GM04503 (cell line): ENCODE results near the gene CCDC107.
"Not testable (repeated sequence)": the region's sequence is repeated elsewhere in the genome, so short reads cannot be mapped to it uniquely, and the experiment has no call there.

Experiments used
- DNase-seq: peaks from one replicate; pipeline ENCODE4 v3.0.0-alpha.2; 2012; ENCODE audit warnings: low read depth

Gene CCDC107

GRCh38 chr9:35637427-35637955, 20.6 kb upstream of the CCDC107 start:
- not testable (repeated sequence) for DNase-seq

DNA sequence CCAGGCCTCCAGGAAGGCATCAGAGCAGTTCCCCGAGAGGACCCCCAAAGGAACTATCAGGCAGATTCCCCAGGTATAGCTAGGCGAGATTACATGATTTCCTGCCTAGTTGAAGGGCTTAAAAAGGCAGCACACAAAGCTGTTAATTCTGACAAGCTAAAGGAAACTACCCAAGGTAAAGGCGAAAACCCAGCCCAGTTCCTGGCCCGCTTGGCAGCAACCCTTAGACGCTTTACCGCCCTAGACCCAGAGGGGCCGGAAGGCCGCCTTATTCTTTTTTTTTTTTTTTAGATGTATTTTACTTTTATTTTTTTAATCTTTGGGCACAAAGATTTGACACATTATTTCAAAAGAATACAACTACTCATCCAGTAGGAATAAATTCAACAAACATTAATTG, 19.3 kb upstream of the CCDC107 start:
- not testable (repeated sequence) for DNase-seq

DNA sequence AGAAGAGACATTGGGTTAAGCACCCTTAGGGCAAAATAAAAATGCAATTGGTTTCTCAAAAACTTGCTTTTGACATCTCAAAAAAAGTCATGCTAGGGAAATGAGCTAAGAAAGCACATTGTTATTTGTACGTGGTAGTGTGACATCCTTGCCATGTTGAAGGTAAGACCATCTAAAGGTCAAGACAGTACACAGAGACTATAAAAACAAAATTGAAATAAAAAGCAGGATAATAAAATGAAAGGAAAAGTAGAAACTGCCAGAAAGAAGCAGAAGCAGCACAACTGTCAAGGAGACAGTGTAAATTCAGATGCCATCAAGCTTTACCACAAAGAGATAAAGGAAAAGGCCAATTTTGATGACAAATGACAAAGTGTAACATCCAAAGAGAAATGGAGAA, 18.9 kb upstream of the CCDC107 start:
- not testable (repeated sequence) for DNase-seq

DNA sequence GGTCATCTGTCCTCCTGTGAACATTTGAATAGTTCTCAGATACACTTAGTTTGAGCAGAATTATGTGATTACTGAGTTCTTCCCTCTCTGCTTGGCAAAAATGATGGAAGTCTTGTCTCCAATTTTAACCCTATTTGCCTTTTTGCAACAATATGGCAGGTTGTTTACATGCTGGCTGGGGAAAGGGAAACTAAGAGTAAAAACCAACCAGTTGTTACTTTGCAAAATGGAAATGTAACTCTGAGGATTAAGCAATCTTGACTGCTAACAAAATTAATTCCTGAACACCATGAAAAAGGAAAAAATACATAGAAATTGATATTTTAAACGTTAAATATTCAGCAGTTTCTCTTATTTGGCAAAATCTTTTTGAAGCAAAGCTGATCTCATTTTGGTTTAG, 18.5 kb upstream of the CCDC107 start:
- no peak for DNase-seq

DNA sequence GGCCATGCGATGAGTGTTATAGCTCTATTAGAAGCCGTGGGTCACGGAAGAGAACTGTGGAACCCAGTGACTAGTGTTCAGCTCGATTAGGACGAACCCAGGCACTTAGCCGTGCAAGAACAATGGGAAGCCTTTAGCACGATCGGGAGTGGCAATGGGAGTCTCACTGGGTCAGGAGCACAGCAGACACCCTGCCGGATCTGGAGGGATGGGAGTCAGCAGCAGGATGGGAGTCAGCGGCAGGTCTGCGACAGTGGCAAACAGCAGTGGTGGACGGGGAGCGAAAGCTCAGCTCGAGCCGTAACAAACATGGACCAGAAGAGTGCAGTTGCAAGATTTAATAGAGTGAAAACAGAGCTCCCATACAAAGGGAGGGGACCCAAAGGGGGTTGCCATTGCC, 17.7 kb upstream of the CCDC107 start:
- not testable (repeated sequence) for DNase-seq

DNA sequence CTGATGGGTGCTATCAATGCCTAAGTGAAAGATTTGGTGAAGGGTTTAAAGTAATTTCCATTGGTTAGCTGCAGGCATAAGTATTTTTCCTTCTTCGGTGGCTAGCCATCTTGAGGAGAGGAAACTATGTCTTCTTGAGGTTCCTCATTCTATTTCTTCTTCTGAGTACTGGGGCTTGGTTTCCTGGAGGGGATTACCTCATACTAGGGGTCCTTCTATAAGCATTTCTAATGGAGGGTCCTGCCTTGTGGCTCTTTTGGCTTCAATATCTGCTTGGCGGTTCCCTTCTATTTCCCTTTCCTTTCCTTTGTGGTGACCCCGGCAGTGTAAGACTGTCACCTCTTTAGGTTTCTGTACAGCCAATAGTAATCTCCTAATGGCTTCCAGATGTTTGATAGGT, 16.6 kb upstream of the CCDC107 start:
- DNase-seq: not testable (repeated sequence)

- DNase-seq: no peak
Measured at GRCh38 chr9:35643046-35643445, 15.0 kb upstream of the CCDC107 start.

DNA sequence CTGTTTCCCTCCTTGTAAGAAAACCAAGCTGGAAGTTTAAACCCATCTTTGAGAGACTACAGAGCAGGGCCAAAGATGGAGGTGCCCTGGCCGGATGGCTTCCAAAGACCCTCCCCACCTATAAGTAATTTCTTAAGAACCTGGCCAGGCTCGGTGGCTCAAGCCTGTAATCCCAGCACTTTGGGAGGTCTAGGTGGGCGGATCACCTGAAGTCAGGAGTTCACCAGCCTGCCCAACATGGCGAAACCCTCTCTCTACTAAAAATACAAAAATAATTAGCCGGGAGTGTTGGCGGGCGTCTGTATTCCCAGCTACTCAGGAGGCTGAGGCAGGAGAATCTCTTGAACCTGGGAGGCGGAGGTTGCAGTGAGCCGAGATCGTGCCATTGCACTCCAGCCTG, 12.4 kb upstream of the CCDC107 start:
- DNase-seq: not testable (repeated sequence)

- no peak for DNase-seq
Measured at GRCh38 chr9:35646153-35646532, 11.9 kb upstream of the CCDC107 start.

- no peak for DNase-seq
Measured at GRCh38 chr9:35646533-35647265, 11.4 kb upstream of the CCDC107 start.

- no peak for DNase-seq
Measured at GRCh38 chr9:35649431-35650340, 8.4 kb upstream of the CCDC107 start.

- DNase-seq: no peak
Measured at GRCh38 chr9:35650341-35651158, 7.5 kb upstream of the CCDC107 start, which contains the start of gene SIT1. Gene SIT1 (minus strand): TSS chr9:35650931. CDS start chr9:35650853, 78 bp downstream.

GRCh38 chr9:35651956-35652828, 5.9 kb upstream of the CCDC107 start:
- no peak for DNase-seq

GRCh38 chr9:35652829-35653209, 5.3 kb upstream of the CCDC107 start:
- no peak for DNase-seq

DNA sequence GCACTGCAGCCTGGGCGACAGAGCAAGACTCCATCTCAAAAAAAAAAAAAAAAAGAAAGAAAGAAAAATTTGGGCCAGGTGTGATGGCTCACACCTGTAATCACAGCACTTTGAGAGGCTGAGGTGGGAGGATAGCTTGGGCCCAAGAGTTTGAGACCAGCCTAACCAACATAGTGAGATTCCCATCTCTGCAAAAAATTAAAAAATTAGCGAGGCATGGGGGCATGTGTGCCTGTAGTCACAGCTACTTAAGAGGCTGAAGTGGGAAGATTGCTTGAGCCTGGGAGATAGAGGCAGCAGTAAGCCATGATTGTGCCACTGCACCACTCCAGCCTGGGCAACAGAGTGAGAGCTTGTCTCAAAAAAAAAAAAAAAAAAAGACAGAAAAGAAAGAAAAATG, 4.5 kb upstream of the CCDC107 start:
- no peak for DNase-seq

DNA sequence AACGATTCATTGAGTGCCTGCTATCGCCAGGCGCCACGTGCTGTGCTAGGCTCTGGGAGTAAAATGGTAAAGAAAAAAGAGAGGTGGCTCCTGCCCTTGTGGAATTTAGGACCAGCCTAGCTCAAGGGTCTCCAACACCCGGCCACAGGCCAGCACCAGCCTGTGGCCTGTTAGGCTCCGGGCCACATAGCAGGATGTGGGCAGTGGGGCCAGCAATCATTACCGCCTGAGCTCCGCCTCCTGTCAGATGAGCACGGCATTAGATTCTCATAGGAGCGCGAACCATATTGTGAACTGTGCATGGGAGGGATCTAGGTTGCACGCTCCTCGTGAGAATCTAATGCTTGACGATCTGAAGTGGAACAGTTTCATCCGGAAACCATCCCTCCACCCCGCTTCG, 1.7 kb upstream of the CCDC107 start:
- DNase-seq: no peak

- no peak for DNase-seq
Measured at GRCh38 chr9:35656831-35657545, 1.1 kb upstream of the CCDC107 start.

DNA sequence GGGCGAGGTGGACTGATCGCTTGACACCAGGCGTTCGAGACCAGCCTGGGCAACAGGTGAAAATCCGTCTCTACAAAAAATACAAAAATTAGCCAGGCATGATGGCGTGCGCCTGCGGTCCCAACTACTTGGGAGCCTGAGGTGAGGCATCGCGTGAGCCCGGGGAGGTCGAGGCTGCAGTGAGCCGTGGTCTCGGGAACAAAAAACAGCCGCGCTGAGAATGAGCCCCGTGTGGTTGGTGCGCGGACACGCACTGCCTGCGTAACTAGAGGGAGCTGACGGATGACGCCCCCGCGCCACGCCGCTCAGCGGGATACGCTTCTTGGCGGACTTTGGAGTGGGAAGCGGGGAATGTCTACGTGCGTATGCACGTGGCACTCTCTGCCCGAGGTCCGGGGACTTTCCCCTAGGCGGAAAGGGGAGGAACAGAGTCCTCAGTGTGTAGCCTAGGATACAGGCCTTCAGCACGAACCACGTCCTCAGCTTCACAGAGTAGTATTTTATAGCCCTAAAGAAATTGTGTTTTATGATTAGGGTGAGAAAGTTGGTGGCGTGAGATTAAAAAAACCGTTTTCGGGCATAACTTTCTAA, 451 bp upstream of the CCDC107 start, which contains the start of gene RMRP:
Gene RMRP (minus strand): TSS at position 474 of the 591 bp plus-strand sequence.
- peak; percentile 96 for DNase-seq

DNA sequence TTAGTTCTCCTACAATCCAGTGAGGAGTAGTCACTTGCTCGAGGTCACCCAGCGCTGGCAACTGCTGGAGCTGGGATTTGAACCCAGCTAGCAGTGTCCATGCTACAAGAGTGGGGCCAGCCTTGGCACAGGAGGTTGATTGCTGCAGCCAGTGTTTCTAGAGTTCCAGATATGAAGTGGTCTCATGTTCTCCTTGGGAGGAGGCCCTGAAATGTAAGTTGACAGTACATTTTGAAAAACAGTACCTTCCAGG, 802 bp downstream of the CCDC107 start:
- no peak for DNase-seq

GRCh38 chr9:35659340-35659739, 1.2 kb downstream of the CCDC107 start:
- peak; percentile 63 for DNase-seq
